Right lobe of liver (tissue), 4 donors: ENCODE data around the gene RAB5IF.

Experiments
- POLR2A ChIP-seq: fragments of 450-650 bp; IDR thresholded peaks from one replicate; pipeline ENCODE4 v1.6.1; 2017; ENCODE audit warnings: antibody characterized with exemption, mild to moderate bottlenecking
- TF ChIP-seq, protein P1 (sequence below), 4 donors: fragments of 200-600 bp in 3 of 4; fragments of 450-650 bp in 1 of 4; IDR thresholded peaks; one replicate each; pipeline versions ENCODE4 v1.5.1 to v1.8.0; 2016 to 2022; ENCODE audit warnings: antibody characterized with exemption in 4 of 4, mild to moderate bottlenecking in 2 of 4
- donor health status: DM: no; HTN: no; CAD: no.
- donor health status: DM: no; HTN: no; CAD: no.
- donor health status: DM: no; HTN: yes; CAD: no.

GRCh38 chr20:36624944-36625324, 19.4 kb downstream of the RAB5IF start:
- TF ChIP-seq, protein P1, sequence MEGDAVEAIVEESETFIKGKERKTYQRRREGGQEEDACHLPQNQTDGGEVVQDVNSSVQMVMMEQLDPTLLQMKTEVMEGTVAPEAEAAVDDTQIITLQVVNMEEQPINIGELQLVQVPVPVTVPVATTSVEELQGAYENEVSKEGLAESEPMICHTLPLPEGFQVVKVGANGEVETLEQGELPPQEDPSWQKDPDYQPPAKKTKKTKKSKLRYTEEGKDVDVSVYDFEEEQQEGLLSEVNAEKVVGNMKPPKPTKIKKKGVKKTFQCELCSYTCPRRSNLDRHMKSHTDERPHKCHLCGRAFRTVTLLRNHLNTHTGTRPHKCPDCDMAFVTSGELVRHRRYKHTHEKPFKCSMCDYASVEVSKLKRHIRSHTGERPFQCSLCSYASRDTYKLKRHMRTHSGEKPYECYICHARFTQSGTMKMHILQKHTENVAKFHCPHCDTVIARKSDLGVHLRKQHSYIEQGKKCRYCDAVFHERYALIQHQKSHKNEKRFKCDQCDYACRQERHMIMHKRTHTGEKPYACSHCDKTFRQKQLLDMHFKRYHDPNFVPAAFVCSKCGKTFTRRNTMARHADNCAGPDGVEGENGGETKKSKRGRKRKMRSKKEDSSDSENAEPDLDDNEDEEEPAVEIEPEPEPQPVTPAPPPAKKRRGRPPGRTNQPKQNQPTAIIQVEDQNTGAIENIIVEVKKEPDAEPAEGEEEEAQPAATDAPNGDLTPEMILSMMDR (IDR thresholded peaks at IDR 0.05): no peak
- TF ChIP-seq POLR2A: no peak
